KMS-11 (cell line): ENCODE measurements around the gene SYNE1.

Experiments used
- H2AFZ ChIP-seq: fragments of 200-600 bp; sonication (generic); 2 replicates; pipeline ENCODE4 v1.6.1; 2016; ENCODE audit warnings: antibody characterized with exemption, mixed run types, low read depth
- H3K27ac ChIP-seq: fragments of 200-600 bp; sonication (generic); 2 replicates; pipeline ENCODE4 v1.6.1; 2016; ENCODE audit warnings: mild to moderate bottlenecking, mixed run types
- H3K27me3 ChIP-seq: fragments of 200-600 bp; sonication (generic); 2 replicates; pipeline ENCODE4 v1.6.1; 2017; ENCODE audit warnings: mild to moderate bottlenecking, low read depth, mixed run types, moderate library complexity; ENCODE audit not compliant: insufficient read depth
- H3K36me3 ChIP-seq: fragments of 200-600 bp; sonication (generic); 2 replicates; pipeline ENCODE4 v1.6.1; 2017; ENCODE audit warnings: mild to moderate bottlenecking, mixed run types; ENCODE audit not compliant: insufficient read depth
- H3K4me1 ChIP-seq: fragments of 200-600 bp; sonication (generic); 2 replicates; pipeline ENCODE4 v1.6.1; 2016; ENCODE audit warnings: mild to moderate bottlenecking, low read depth, mixed run types; ENCODE audit not compliant: poor library complexity, severe bottlenecking
- H3K4me2 ChIP-seq: fragments of 200-600 bp; sonication (generic); 2 replicates; pipeline ENCODE4 v1.7.0; 2016; ENCODE audit warnings: mild to moderate bottlenecking, mixed run types
- H3K4me3 ChIP-seq: fragments of 200-600 bp; sonication (generic); IDR thresholded peaks from 2 replicates; pipeline ENCODE4 v1.6.1; 2017; ENCODE audit warnings: low read depth, low read length, mixed read lengths; ENCODE audit not compliant: insufficient read depth
- H3K79me2 ChIP-seq: fragments of 200-600 bp; sonication (generic); 2 replicates; pipeline ENCODE4 v1.6.1; 2016; ENCODE audit warnings: low read depth, mixed run types; ENCODE audit not compliant: insufficient read depth
- H3K9ac ChIP-seq: fragments of 200-600 bp; sonication (generic); 2 replicates; pipeline ENCODE4 v1.6.1; 2016; ENCODE audit warnings: mild to moderate bottlenecking, mixed run types
- H4K20me1 ChIP-seq: fragments of 200-600 bp; sonication (generic); 2 replicates; pipeline ENCODE4 v1.6.1; 2016; ENCODE audit warnings: mild to moderate bottlenecking, mixed run types; ENCODE audit not compliant: insufficient read depth
- TF ChIP-seq, protein P1 (sequence below): fragments of 200-600 bp; sonication (generic); conservative IDR thresholded peaks from 2 replicates; pipeline ENCODE4 v1.6.1; 2017; ENCODE audit warnings: low read depth, mild to moderate bottlenecking, antibody characterized with exemption, low read length, moderate library complexity, mixed read lengths

The SYNE1 gene

DNA sequence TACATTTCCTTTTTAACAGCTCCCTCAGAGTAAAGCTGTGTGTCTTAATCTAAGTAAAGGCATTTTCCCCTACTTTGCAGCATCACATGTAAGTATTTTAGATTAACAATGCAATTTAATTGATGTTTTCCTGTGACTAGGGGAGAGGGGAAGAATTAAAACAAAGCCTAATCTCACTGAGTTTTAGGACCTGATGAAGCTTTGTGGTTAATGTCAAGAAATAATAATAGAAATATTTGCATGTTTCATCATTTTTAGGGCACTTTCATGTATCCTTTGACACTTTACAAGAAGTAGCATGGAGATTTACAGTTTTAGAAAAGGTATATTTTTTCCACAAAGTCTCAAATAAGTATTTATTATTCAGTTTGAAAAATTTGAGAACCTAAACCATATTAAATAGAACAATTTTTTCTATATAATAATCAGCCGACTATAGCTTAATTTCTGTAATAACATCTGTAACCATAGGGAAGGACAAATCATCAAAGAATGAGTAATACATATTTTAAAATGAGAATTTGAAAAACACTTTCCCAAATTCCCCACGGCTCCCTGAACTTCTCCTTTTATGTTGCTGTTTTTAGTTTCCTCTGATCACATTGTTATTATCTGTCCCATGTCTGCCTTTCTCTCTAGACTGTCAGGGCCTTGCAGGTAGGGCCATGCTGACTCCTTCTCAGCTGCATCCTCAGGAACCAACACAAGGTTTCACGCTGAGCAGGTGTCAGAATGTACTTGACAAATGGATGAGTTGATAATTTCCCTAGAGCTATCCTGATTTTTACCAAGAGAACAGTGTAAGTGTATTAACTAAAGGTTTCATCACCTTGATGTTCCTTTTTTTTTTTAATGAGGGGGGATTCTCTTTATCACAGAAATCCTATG lies 338.1 kb downstream of the SYNE1 start:
- peak overlapping the region; percentile 16; the same call in 1 of the 2 replicates for H3K9ac ChIP-seq

DNA sequence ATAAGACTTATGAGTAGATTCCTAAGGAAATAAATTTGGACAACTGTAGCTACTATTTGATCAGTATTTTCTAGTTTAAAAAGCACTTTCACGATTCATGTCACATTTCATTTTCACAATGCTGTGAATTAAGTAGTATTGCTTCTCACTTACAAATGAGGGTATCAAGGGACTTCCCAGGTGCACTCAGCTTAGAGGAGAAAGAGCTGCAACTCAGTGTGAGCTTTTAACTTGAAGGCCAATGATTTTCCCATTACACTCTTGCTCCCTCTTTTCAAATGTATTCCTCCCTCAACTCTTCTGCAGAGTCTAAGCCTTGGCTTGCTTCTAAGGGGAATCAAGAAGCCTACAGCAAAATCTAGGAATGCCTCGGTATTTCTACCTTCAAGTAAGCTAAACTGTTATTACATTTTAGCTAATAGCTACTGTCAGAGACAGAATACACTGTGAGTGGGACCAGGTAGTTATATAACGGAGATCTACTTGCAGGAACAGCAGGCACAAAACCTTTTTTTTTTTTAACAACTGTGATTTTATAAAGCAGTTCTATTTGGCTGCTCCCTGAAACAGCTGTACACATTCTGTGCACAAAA lies 339.0 kb downstream of the SYNE1 start:
- Histone ChIP-seq H2AFZ (peak overlapping the region; percentile 12; the same call in 1 of the 2 replicates), H3K79me2 (no peaks in the 10 kb centered on the region), H3K36me3 (no peaks in the 10 kb centered on the region), H3K4me1 (peaks cover 52% of the 10 kb centered on the region), H4K20me1 (no peaks in the 10 kb centered on the region), H3K27ac (peak overlapping the region; percentile 54), H3K27me3 (no peaks in the 10 kb centered on the region), H3K4me3 (no peak overlapping the region), H3K9ac (peak overlapping the region; percentile 16; the same call in 1 of the 2 replicates), H3K4me2 (peak overlapping the region; percentile 92)
- TF ChIP-seq, protein P1, sequence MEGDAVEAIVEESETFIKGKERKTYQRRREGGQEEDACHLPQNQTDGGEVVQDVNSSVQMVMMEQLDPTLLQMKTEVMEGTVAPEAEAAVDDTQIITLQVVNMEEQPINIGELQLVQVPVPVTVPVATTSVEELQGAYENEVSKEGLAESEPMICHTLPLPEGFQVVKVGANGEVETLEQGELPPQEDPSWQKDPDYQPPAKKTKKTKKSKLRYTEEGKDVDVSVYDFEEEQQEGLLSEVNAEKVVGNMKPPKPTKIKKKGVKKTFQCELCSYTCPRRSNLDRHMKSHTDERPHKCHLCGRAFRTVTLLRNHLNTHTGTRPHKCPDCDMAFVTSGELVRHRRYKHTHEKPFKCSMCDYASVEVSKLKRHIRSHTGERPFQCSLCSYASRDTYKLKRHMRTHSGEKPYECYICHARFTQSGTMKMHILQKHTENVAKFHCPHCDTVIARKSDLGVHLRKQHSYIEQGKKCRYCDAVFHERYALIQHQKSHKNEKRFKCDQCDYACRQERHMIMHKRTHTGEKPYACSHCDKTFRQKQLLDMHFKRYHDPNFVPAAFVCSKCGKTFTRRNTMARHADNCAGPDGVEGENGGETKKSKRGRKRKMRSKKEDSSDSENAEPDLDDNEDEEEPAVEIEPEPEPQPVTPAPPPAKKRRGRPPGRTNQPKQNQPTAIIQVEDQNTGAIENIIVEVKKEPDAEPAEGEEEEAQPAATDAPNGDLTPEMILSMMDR: no peak

More for the DNA sequence above, 338.1 kb downstream of the SYNE1 start:
- no peaks in the 10 kb centered on the region for H3K36me3 ChIP-seq
- H3K79me2 ChIP-seq: no peaks in the 10 kb centered on the region
- H3K27me3 ChIP-seq: no peaks in the 10 kb centered on the region
- peak overlapping the region; percentile 12; the same call in 1 of the 2 replicates for H2AFZ ChIP-seq
- H3K27ac ChIP-seq: peak overlapping the region; percentile 54; the same call in 1 of the 2 replicates
- H3K4me3 ChIP-seq: no peak overlapping the region
- no peaks in the 10 kb centered on the region for H4K20me1 ChIP-seq
- TF ChIP-seq, protein P1: no peak
- H3K4me2 ChIP-seq: peak overlapping the region; percentile 92
- H3K4me1 ChIP-seq: peaks cover 52% of the 10 kb centered on the region

DNA sequence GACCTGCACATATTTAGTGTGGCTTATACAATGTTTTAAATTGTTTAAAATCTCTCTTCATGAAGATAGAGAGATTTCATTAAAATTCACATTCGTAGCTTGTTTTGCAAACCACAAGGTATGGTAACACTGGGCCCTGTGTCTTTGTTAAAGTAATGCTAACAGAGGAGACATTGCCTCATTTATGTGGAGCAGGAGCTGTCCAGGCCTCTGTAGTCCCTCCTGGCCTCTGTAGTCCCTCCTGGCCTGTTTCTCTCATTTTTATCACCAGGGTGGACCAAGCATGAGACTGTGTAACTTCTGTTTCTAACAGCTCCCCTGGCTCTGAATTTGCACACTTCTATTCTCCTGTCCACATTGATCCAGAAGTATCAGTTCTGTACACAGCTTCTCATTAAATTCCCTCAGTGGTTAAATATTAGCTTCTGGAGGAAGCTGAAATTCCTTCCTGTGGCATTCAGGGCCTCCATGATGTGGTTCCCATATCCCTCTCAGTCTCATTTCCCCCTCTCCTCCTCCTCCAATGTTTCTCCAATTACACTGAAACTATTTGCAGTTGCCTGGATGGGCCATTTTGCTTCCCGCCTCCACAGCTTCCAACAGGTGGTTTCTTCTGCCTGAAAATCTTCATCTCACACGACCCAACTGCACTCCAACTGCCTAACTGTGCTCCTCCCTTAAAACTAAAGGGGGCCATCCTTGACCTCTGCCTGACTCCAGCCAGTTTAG lies 340.4 kb downstream of the SYNE1 start:
- Histone ChIP-seq H3K79me2 (no peaks in the 10 kb centered on the region), H3K4me3 (no peak overlapping the region)

DNA sequence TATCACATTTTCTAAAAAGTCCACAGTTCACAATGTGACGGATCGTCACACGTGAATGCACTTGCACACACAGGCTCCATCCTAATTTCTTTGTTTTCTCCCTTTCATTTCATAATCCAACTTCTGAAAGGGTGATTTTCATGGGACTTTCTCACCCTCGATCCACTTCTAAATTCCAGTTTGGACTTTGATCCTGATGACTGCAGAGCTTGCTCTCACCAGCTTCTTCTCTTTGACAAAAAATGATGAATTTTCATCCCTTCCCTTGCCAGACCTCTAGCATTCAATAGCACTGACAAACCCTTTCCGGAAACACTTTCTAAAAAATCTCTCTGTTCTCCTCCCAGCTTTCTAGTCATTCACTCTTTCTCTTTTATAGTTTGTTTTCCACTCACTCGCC lies 341.2 kb downstream of the SYNE1 start:
- H3K4me3 ChIP-seq: no peak overlapping the region
- no peak overlapping the region for H2AFZ ChIP-seq
- H3K36me3 ChIP-seq: no peaks in the 10 kb centered on the region
- no peaks in the 10 kb centered on the region for H4K20me1 ChIP-seq
- H3K9ac ChIP-seq: no peak overlapping the region
- H3K27me3 ChIP-seq: no peaks in the 10 kb centered on the region
- no peak overlapping the region for H3K27ac ChIP-seq
- H3K79me2 ChIP-seq: no peaks in the 10 kb centered on the region
- peaks cover 43% of the 10 kb centered on the region for H3K4me1 ChIP-seq
- H3K4me2 ChIP-seq: no peak overlapping the region
- TF ChIP-seq, protein P1: no peak

More for the DNA sequence above, 340.4 kb downstream of the SYNE1 start:
- H3K27me3 ChIP-seq: no peaks in the 10 kb centered on the region
- no peak overlapping the region for H2AFZ ChIP-seq
- H3K9ac ChIP-seq: no peak overlapping the region
- H3K36me3 ChIP-seq: no peaks in the 10 kb centered on the region
- H4K20me1 ChIP-seq: no peaks in the 10 kb centered on the region
- H3K4me1 ChIP-seq: peaks cover 45% of the 10 kb centered on the region
- TF ChIP-seq, protein P1: no peak
- H3K27ac ChIP-seq: no peak overlapping the region
- no peak overlapping the region for H3K4me2 ChIP-seq
